DMS53 (cell line): ENCODE data around the gene MAP2K4.
A peak's percentile ranks its signal among the peaks of the same experiment; 100 is the strongest.
"Not testable (repeated sequence)": the region's sequence is repeated elsewhere in the genome, so short reads cannot be mapped to it uniquely, and the experiment has no call there.

Source experiments
- DNase-seq: peaks from one replicate; lab custom pipeline; 2025; lab: John Stamatoyannopoulos, UW

The MAP2K4 gene

DNA sequence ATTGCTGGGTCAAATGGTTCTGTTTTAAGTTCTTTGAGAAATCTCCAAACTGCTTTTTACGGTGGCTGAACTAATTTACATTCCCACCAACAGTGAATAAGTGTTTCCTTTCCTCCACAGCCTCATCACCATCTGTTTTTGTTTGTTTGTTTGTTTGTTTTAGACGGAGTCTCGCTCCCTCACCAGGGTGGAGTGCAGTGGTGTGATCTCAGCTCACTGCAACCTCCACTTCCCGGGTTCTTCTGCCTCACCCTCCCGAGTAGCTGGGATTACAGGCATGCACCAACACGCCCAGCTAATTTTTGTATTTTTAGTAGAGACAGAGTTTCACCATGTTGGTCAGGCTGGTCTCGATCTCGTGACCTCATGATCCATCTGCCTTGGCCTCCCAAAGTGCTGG, 141.5 kb downstream of the MAP2K4 start:
- DNase-seq: not testable (repeated sequence)

- no peak for DNase-seq
These were observed 143.4 kb downstream of the MAP2K4 start for GRCh38 chr17:12164085-12164484.

DNA sequence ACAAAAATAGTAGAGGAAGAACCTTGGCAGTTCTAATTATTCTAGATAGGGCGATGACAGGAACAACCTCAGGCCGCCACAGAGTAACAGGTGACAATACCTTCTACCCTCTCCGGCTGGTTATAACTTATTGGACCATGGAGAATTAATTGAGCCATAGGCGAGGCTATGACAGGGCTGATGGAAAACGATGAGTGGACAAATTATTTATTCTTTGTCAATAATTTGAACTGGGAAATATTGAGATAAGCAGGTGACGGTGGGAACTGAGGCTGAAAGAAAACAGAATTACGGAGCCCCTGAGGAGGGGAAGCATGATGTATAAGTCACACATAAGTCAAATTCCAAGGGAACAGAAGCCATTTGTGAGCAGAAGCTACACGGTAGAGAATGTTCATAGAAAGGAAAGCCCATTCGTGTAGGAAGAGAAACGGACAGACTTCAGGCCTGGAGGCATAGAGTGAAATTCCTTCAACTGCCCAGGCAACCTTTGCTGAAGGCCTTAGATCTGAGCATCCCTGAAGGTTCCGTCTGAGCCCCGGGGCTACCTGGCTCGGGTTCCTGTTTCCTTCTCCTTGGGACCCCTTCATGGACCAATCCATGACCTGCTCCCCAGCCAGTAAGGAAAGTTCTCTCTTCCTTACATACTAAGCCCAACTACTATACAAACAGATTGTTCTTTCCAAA, 158.1 kb downstream of the MAP2K4 start:
- no peak for DNase-seq

- DNase-seq: peak; percentile 48
These were observed 160.1 kb downstream of the MAP2K4 start for GRCh38 chr17:12180644-12181261.

DNA sequence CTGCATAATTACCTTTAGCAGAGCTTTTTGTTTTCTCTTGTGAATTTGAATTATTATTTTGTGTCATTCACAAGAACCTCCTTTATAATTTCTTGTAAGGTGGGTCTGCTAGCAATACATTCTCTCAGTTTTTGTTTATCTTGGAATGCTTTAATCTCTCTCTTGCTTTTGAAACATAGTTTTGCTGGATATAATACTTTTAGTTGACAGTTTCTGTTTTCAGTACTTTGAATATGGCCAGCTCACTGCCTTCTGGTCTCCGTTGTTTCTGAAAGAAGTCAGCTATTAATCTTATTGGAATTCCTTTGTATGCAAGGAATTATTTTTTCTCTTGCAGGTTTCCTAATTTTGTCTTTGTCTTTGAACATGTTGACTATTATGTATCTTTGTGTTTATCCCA, 167.0 kb downstream of the MAP2K4 start:
- no peak for DNase-seq

- DNase-seq: no peak
These were observed 172.6 kb downstream of the MAP2K4 start for GRCh38 chr17:12193144-12193735.
